CD4-positive, alpha-beta T cell treated with Interleukin-4 for 4 hours (primary cell): Measurements from ENCODE around the gene GNB1L.
"Not testable (repeated sequence)": the region's sequence is repeated elsewhere in the genome, so short reads cannot be mapped to it uniquely, and the experiment has no call there.

ENCODE experiments used
- DNase-seq: peaks from one replicate; pipeline ENCODE4 v3.0.0-alpha.2; 2020

GNB1L gene

GRCh38 chr22:19791894-19792293 lies 62.8 kb downstream of the GNB1L start:
- no peak for DNase-seq

GRCh38 chr22:19791243-19791642 lies 63.4 kb downstream of the GNB1L start:
- no peak for DNase-seq

DNA sequence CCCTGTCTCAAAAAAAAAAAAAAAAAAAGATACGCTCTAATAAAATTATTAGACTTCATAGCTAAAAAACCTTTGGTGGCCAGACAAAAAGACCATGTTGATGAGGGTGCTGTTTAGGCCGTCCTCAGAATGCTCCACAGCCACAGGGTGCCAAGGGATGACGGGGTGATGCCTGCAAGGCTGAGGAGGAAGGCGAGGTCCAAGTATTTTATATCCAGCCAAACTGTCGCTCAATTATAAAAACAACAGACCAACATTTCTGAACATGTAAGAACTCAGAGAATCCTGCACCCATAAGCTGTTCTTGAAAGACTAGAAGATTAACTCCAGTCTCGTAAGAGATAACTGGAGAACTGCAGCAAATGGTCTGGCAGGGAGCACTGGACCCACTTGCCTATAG lies 64.8 kb downstream of the GNB1L start:
- DNase-seq, result no peak

GRCh38 chr22:19789406-19789805 lies 65.3 kb downstream of the GNB1L start:
- no peak for DNase-seq

DNA sequence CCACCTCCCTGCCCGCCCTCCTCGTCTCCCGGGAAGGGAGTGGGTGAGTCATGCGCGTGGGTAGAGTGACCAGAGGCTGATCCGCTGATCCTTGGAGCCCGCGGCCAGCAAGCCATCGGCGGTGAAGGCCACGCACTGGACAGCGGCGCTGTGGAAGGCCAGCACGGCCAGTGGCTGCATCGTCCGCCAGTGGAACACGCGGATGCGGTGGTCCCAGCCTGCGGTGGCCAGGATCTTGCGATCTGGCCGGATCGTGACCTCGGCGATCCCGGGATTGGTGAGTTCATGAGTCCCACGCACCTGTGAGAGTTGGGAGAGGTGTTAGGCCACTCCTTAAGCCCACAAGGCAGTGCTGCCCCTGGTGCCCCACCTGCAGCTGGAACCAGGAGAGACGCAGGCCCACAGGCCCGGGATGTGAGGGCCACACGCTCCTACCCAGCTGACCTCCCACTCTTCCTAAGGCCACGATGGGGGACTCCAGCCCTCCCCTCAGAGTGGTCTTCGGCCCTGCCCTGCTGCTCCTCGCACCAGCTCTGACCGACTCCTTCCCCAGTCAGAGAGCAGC lies 65.9 kb downstream of the GNB1L start:
- no peak for DNase-seq

DNA sequence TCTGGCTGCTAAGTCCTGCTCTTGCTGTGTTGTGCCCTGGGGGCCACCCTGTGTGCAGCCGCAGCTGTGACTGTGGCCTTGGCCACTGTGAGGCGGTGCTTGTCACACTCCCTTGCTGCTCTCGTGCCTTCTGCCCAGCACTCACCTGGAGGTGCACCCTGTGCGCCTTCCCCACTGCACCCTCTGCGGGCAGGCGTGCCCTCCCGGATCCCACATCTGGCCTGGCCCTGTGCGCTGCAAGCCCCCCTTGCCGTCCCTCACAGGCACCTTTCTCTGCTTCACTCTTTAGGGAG lies 66.9 kb downstream of the GNB1L start:
- no peak for DNase-seq

DNA sequence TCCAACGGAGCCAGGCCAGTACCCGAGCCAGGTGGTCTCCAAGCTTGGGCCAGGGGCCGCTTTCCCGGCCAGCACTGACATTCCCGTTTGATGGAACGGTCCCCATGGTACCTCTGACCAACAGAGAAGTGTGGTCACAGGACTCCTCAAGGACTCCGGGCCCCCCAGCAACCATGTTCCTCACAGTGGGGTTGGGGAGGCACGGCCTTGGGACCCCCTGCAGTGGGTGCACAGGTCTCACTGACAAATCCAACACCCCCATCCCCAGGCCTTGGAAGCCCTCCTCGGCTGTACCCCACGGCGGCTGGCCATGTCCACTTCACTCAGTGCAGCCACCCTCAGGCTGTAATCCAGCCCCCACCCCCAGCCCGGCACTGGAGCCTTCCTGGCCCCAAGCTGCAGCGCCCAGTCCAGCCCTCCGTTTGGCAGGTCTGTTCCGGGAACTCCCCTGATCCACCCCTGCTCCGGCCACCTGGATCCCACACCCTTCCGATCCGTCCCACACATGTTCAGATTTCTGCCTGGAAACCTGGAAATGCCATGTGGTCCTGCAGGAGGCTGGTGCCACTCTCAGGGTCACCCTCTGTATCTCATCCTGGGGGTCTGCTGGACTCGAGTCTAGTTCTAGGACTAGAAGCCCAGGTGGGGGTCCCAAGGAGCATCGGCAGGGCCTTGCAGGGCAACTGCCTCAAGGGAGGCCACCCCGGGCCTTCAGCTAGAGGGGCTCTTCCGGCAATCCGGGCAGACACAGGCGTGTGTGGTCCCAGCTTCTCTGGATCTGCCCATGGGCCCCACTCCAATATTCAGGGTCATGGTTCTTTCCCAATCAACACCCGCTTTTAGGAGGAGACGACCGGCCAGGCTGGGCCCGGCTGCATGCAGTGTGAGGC lies 67.5 kb downstream of the GNB1L start:
- no peak for DNase-seq

DNA sequence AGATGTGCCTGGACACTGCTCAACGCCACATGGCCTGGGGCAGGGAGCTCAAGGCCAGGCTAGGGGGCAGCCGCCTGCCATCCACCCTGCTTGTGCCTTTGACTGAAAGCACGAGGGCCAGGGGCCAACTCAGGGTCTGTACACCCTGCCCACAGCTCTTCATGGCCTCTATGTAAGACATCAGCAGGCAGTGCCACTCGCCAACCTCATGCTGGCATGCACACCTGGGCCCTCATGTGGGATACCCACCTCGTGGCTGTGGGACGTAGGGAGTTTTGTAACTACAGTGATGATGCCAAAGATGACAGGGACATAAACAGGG lies 68.4 kb downstream of the GNB1L start:
- DNase-seq, result no peak

- DNase-seq, result no peak
Measured at GRCh38 chr22:19785461-19786263, 69.0 kb downstream of the GNB1L start.

- no peak for DNase-seq
Measured at GRCh38 chr22:19784384-19785175, 70.1 kb downstream of the GNB1L start.

- DNase-seq, result no peak
Measured at GRCh38 chr22:19783586-19784383, 70.9 kb downstream of the GNB1L start.

DNA sequence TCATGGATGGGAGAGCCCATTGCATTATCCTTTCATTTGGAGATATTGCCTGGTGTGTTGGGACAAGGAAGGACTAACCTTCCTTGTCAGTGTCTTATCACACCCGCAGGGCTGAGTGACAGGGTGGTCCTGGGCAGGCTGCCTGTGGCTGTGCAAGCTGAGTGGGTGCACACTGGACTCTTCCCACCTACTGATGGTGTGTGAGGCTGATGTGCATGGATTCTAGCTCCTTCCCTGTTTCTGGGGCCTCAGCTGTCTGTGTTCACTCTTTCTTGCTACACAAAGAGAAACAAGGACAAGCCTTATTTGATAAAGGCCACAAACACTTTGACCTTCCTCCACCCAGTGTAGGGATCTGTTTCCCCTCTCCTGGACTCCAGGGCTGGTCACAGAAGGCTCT lies 72.1 kb downstream of the GNB1L start:
- DNase-seq, result no peak

DNA sequence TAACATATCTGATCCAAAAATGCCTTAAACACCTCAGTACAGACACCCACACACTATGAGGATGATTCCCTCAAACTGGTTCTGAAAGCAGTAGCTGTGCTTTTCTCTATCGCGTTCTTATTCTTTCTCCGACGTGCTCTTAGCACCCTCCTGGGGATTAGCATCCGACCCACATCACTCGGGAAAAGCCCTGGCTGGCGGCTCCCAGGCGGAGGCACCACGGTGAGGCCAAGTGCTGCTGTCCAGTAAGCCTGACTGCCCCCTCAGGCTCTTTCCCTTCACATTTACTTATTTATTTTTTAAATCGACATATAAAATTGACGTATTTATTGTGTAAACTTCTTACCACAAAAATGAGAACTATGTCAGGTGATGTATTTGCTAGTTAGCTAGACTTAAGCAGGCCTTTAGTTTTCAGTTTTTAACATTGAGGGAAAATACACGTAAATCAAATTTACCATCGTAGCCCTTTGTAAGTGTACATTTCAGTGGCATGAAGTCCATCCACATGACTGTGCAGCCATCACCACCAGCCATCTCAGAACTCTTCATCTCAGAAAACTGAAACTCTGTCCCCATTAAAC lies 74.9 kb downstream of the GNB1L start:
- no peak for DNase-seq

- DNase-seq, result no peak
Measured at GRCh38 chr22:19779011-19779421, 75.7 kb downstream of the GNB1L start.

GRCh38 chr22:19777192-19777591 lies 77.5 kb downstream of the GNB1L start:
- not testable (repeated sequence) for DNase-seq

DNA sequence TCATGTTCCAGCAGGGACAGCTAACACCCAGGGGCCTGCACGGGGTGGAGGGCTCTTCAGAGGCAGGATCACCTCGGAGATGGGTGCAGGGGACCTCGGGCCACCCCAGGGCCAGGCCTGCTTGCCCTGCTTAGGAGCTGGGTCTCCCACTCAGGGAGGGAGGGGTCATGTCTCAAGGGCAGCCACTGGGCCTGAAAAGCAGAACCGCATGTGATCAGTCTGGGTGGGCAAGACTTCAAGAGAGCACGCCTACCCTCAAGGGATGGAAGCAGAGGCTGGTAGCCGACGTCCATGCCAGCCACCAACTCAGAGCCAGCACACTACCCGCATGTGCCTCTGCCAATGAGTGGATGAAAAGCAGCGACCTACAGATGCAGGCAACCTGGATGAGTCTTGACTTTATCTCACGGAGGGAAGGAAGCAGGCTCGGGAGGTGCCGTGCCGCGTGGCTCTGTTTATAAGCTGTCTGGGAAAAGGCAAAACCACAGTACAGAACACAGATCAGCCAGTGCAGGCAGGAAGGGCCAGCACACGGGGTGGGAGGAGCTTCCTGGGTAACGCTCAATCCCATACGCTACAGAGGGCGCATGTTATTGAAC lies 78.1 kb downstream of the GNB1L start:
- no peak for DNase-seq

DNA sequence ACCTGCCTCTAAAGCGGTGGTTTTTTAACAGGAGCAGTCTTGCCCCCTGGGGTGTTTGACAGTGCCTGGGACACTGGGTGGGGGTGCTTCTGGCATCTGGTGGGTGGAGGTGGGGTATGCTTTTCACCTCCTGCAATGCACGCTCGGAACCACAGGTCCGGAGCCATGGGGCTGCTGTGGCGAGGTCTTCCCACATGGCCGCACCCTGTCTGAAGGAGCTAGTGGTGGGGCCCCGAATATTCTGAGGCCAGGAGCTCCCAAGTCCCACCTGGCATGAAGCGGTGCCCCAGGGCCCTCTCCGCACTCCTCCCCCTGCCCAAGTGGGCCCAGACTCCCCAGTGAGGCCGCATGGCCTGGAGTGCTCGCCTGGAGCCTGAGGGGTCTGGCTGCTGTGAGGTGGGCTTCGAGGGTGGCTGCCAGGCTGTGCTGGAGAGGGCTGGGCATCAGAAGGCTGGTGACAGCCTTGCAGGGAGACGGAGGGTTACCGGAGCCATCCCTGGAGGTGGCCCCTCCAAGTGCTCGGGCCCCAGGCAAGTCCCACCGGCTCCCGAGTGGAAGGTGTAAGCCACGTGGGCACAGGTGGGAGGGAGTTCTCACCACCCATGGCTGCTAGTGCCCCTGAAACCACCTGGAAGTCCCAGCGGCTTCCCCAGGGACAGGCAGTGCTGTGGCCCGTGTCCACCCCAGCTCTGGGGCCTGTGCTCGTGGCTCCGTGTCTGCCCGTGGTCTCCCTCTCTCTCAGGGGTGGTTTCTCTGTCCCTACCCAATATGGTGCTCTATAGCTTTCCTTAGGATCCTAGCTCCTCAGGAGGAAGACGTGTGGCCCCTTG lies 79.0 kb downstream of the GNB1L start:
- no peak for DNase-seq

- DNase-seq, result no peak
Measured at GRCh38 chr22:19774628-19775027, 80.0 kb downstream of the GNB1L start.

DNA sequence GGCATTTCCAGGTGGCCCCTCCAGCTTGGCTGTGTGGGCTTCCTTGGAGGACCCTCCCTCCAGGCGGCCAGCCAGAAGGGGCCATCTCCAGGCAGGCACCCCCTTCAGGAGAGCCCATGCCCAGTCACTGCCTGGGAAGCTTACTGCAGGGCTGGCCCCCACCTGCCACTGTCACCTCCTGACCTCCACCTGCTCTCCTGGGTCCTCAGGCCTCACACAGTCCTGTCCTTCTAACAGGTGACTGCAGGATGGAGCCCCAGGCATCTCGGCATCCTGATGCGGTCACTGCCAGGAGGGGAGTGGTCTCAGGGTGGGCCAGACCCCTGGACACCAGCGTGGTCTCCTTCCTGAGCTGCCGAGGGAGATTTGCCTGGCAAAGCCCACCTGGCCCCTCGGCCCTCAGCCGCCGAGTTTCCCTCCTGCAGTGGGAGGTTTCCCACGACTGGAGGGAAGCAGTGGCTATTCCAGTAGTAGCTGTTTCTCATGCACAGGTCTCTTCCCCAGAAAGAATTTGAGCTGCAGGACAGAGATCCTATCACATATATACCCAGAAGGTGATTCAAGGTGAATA lies 81.1 kb downstream of the GNB1L start:
- DNase-seq, result no peak
